GOT3 (cell line): ENCODE results near the gene KHDRBS2.

Source experiments
- DNase-seq: peaks from one replicate; lab custom pipeline; 2025; ENCODE audit warnings: mixed read lengths; lab: John Stamatoyannopoulos, UW

The KHDRBS2 gene

DNA sequence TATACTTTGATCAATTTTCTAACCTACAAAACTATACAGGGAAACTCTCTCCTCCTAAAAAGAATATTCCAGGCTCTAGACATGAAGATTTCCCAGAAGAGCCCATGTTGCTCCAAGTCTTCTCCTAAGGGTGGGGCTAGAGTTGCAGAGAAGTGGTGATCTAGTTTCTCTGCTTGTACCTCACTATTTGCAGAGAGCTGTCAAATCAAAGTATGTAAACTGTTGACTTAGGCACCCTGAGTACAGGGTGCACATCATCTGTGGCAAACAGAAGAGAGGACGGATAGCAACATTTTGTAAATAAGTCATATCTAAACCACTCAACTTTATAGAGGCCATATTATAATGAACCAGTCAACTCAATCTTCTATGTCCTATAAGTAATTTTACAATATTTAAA is 250.1 kb downstream of the KHDRBS2 start:
- DNase-seq, result no peak

DNA sequence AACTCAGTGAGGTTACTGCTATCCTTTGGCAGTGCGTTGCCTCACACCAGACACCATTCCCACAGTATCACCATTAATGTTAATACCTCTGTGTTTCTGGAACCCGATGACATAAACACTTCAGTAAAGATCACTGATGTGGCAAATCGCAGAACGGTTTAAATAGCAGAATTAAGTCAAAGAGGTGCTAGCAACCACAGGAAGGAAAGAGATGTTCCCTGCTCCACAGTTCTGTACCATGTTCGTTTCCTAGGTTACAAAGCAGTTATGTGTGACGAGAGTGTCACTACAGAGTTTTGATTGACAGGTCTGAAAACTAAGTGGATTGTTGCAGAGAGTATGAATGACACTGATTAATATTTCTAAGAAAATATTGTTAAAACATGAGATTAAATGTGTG is 272.3 kb downstream of the KHDRBS2 start:
- DNase-seq, result no peak

DNA sequence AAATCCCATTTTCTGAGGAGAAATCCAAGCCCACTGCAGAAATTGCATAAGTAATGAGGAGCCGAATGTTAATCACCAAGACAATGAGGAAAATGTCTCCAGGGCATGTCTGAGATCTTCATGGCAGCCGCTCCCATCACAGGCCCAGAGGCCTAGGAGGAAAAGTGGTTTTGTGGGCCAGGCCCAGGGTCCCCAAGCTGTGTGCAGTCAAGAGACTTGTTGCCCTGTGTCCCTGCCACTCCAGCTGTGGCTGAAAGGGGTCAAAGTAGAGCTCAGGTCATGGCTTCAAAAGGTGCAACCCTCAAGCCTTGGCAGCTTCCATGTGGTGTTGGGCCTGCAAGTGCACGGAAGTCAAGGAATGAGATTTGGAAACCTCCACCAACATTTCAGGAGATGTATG is 276.6 kb downstream of the KHDRBS2 start:
- DNase-seq, result no peak

DNA sequence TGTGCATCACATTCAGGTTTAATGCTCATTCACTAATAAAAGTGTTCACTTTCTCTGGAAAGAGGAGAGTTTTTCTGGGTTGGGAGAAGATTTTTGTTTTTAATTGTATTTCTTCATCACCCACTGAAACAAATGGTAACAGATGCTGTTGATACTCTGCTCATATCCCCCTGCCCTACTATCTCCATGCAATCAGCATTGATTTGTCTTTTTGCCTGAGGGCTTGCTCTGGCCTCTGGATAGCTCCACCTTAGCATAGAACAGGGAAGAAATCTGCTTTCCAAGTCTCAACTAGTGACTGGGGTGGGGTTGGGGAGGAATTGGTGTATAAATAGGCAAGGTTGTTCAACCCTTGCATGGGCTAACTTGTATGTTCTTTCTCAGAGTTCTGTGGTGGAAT is 296.4 kb downstream of the KHDRBS2 start:
- no peak for DNase-seq

DNA sequence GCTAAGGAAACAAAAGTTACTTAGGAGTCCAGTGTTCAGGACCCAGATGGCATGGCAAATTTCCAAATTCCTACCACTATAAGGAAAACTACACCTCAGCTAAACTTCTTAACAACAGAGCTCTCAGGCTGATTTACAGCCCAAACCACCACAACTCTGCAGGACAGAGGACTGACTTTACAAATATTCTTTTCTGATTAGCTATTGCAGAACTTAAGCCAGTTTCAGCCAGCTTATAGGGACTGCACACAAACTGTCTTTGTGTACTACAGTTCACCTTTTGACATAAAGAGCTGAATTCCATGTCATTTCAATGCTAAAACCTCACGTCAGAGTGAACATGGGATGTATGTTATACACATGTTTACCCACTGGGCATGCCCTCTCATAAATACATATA is 305.4 kb downstream of the KHDRBS2 start:
- no peak for DNase-seq

DNA sequence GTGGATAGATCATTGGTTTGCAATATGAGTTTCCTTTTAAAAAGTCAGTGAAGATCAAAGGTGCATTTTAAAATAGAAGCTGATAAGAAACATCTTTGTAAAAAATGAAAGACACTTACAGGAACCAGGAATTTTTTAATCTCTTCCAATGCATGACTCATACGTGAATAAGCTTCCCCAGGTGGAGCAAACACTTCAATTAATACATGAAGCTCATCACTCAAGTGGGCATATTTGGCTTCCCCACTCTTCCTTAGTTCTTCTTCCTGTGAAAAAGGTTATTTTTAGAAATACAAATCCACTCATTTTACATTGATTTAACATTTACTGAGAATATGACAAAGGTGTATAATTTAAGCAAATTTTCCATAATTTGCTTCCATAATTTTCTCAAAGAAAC is 308.1 kb downstream of the KHDRBS2 start:
- DNase-seq, result no peak

DNA sequence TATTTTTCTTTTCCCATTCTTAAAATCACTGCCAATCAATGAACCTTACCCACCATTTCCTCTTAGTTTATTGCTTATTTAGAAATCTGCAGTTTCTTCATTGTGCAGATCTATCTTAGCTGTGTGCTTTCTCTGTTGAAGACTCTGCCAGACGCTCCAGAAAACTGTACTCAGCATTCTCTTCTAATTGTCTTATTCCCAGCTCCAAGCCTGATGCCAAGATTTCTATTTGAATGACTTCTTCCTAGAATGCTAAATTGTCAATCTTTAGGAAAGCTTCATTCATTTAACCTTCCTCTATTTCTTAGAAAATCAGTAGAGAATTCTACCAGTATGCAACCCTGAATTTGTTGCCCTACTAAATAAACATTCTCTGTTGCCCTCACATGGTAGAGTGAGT is 308.9 kb downstream of the KHDRBS2 start:
- no peak for DNase-seq

DNA sequence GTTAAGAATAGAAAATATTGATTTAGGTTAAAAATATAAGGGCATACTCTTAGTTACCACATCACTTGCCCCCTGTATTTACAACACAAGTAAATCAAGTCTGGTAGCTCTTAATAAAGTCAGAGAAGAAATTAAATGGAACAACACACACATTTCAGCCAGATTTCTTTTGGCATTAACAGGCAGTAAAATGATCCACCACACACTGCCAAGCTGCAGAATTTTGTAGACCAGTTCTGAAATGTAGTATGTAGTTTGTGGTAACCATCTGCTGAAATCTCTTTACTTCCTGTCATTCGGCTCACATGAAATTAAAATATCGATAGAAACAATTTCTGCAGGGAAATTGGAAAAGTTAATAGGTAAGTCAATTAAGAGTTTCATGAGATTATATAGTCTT is 326.8 kb downstream of the KHDRBS2 start:
- DNase-seq, result no peak

DNA sequence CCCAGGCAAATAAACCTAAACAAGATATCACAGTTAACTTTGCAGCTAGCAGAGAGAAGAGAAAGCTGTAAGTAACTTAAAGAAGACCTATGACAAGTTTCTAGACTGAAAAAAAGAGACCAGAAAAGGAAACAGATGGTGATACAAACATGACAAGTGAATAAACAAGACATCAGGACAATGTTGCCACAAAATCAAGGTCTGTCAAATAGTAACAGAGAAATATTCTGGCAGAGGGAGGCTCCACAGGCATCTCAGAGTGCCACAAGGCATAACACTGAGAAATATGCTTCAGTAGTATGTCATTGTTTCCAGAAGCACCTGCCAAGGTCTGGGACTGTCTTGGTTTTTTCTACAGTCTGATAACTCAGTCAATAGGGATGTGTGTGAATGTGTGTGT is 332.2 kb downstream of the KHDRBS2 start:
- DNase-seq, result no peak

DNA sequence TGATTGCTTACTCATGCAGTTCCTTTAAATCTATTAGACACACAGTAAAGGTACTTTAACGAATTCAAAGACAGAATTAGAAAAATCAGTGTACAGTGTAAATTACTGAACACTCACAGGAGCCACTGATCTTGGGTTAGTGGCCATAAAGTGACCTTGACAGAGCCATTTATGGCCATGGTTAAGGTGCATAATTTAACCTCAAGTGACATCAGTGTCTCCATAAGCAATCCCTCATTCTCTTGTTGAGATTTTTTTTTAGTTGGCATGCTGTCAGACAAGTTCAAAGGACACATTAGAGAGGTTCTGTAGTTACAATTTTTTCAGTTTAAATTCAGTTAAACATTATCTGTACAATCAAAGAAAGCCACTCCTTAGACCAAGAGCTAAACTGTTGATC is 334.4 kb downstream of the KHDRBS2 start:
- no peak for DNase-seq

DNA sequence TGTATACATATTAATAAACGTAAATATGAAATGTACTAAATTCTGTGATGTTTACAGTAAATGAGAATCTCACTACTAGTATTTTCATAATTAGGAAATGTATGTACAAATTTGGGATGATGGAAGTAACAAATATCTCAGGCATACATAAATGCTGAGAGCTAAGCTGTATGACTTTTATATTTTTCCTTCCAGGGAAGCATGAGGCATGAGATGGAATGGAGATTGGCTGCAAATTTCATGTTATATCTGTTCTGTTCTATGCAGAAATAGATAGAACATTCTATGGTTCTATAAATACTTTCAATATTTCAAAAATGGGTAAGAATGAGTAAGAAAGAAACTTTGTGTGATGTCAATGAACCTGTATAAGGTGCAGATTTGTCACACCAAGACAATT is 335.2 kb downstream of the KHDRBS2 start:
- DNase-seq, result no peak

DNA sequence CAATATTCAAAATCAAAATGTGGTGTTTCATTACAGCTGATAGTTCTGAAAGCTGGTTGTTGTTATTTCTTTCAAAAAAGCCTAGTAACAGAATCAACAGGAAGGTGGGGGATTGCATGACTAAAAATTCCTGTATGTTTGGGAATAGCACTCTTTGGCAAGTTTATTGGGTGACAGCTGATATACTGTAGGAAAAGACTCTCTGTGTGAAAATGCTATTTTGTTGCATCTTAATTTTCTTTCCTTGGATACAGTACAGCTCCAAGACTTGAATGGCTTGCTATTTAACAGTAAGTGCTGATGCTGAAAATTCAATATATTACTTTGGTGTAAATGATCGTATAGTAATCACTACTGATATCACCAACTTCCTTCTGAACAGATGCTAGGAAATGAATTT is 336.1 kb downstream of the KHDRBS2 start:
- DNase-seq, result no peak

DNA sequence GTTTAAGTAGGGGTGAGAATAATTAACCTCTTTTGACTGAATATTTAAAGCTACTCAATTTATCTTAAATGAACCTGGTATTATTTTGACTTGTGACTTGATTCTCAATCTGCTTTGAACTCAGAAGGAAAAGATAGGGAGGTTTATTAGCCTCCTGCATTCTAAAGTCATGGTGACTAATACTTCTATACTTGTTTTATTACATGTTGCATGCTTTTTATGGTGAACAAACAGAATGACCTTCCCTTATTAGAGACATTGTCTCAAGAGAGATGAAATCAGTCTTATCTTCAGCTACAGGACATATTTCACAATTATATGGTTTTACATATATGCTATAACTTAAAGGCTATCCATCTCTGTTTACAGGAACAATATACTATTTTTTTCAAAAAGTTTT is 336.9 kb downstream of the KHDRBS2 start:
- DNase-seq, result no peak

DNA sequence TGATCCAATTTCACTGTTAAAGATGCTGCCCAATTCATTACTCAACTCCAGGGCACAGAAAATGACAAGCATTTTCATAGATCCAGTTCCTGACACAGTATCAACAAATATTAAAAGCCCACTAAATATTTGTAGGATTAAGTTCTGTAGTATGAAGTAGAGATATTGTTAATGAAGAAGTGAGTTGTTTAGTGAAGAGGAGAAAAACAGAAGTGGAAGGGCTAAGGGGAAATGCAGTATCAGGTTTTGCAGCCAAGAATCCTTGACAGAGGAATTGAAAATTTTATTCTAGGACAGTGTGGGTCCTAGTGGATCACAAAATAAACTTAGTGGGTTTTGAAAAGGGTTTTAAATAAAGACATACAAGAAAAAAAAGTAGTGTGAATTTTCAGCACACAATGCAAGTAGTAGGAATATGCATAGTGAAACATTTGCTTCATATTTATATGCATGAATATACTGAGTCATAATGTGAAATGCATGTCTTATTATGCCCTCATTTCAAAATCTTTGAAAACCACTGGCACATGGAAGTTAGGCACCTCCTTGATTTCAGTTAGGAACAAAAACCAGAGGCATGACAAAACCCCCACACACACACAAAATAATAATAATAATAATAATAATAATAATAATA is 338.6 kb downstream of the KHDRBS2 start:
- no peak for DNase-seq

DNA sequence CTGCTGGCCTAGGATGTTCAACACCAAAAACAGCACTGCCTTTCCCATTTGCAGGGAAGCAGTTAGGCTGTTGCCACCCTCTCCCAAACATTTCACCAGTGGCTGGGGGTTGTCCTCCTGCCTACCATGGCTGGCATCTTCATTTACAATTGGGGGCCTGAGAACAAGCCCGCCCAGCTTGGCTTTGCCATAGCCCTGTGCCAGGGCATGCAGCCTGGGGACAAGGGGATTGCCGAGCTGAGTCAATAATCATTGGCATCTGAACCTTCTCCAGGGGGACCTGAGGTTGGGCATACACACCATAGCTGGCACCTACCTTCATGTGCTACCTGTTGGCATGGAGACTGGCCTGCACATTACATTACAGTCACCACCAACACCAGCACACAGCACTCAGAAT is 345.1 kb downstream of the KHDRBS2 start:
- no peak for DNase-seq

DNA sequence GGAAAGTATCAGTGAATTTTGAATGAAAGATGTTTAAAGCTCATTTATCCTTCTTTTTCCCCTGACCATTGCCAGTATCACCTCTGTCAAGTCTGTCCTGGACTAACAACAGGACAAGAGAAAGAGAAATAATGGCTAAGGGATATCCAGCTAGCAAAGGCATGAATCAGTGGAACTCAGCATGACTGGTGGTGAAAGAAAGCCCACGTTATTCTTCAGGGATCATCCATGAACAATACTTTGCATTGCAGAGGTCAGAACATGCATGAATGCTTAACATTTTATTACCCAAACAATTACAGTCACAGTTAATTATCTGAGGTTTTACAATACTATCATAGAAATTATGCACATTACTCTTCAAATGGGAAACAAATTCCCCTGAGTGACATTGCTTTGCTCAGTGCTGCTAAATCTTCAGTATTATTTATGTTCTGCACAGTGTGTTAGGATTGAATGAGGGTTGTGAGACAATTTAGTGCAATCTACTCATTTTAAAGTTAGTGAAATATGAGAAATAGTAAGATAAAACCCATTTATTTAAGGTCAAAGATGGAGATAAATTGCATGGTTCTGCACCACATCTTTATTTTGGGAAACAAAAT is 350.7 kb downstream of the KHDRBS2 start:
- no peak for DNase-seq

DNA sequence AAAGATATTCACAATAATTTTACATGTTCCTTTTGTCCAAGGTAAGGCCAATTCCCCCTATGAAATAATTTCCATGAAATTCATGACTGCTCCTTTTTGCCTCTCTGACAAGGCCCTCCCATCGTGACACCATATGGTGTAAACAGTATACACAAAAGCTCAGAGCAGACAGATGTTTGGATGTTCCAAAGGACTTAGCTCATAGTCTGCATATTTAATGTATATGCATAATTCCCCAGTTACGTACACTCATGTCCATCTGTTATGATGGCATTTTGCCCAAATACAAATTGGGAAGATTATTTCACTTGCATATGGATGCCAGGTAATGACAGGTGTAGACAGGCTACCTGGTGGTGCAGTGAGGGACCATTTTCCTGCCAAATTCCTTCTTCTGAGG is 376.5 kb downstream of the KHDRBS2 start:
- DNase-seq, result no peak

DNA sequence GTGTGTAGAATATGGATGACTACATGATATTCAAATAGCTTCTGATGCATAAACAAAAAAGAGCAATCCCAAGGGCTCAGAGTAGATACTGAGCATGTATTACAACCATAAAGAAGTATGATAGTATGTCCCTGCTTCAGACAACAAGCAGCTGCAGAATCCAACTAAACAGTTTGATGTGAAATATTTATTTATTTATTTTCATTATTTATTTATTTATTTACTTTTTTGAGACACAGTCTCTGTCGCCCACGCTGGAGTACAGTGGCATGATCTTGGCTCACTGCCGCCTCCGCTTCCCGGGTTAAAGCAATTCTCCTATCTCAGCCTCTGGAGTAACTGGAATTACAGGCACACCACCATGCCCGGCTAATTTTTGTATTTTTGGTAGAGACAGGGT is 384.3 kb downstream of the KHDRBS2 start:
- no peak for DNase-seq

DNA sequence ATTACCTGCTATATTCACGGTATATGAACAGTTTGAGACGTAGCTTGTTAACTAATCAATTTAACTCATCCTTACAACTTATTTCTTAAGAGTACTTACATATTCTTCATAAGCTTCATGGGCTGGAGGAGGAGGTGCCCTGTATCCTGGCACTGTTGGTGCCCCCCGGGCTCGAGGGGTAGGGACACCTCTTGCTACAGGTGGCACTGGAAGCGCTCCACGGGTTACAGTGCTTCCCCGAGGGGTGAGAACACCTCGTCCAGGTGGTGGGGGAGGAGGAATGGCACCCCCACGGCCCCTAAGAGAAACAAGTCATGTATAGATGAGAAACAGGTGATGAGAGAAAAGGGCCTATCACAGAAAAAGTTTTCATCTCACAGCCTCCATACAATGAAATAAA is 391.5 kb downstream of the KHDRBS2 start:
- no peak for DNase-seq

DNA sequence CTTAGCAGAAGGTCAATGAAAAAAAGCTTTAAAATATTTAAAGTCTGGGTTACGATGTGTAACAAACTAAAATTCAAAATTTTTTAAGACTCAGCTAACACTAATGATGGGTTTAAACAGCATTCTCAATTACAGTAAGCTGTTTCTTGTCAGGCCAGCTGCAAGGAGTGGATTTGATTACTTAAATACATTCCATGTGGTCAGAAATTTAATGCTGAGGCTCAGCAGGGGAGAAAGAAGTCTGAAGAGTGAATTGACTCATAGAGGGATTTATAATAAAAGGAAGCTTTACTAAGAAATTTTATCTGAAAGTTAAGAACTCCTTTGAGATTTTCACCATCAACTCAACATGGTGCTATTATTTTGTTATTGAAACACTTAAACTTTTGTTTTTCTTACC is 398.6 kb downstream of the KHDRBS2 start:
- DNase-seq, result no peak

DNA sequence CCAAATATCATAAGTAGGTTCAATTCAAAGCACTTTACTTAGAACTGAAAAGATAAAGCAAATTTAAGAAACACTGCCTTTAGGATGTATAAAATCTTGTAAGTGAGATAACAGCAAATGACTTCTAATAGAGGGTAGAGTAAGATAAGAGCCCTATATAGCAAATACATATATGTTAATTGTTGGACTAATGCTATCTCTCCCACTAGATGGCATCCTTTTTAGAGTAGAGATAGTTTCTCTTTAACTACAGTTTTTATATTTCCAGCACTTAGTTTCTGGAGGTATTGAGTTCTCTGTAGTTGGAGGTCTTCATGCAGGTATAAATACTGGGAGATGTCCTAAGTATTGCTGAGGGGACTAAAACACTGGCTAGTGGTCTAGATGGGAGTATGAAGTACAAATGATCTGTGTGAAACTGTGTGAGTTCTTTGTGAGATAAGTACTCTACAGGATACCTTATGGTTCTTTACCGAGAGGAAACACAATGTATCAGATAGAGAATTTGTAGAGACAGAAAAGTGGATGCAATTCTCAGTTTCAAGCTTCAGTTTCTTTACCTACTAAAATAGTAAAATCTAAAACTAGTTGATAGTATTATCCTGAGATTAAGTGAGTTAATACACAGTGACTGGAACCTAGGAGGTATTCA is 399.3 kb downstream of the KHDRBS2 start:
- no peak for DNase-seq

DNA sequence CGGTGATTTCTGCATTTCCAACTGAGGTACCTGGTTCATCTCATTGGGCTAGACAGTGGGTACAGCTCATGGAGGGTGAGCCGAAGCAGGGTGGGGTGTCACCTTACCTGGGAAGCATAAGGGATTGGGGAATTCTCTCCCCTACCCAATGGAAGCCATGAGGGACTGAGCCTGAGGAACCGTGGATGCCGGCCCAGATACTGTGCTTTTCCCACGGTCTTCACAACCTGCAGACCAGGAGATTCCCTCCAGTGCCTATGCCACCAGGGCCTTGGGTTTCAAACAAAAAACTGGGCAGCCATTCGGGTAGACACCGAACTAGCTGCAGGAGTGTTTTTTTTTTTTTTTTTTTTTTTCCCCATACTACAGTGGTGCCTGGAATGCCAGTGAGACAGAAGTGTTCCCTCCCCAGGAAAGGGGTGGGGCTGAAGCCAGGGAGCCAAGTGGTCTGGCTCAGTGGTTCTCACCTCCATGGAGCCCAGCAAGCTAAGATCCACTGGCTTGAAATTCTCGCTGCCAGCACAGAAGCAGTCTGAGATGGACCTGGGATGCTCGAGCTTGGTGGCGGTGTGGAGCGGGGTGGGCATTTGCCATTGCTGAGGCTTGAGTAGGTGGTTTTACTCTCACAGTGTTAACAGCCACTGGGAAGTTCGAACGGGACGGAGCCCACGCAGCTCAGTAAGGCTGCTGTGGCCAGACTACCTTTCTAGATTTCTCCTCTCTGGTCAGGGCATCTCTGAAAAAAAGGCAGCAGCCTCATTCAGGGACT is 416.2 kb downstream of the KHDRBS2 start:
- no peak for DNase-seq

DNA sequence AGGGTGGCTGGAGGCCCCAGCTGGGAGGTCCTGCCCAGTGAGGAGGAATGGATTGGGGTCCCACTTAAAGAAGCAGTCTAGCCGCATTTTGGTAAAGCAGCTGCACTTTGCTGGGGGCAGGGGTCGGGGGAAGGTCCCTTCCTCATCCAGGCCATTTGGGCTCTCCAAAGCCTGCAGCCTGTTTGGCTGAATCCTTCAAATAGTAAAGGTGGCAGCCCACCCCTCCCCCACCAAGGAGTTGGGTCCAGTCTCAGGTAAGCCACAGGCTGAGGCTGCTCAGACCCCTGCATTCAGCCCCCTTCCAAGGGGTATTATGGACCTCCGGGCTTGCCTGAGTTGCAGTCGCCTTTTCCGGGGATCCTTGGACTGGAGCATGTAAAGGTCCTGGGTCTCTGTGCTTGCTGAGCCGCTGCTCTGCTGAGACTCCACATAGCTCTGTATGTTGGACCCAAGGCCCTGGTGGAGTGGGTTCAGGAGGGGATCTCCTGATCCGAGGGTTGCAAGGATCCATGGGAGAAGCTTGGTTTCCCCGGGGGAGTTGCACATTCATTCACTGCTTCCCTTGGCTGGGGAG is 417.4 kb downstream of the KHDRBS2 start:
- no peak for DNase-seq
